H9 (cell line): ENCODE results near the gene FBXO39. TPM values are rescaled to one million over a fixed set of nuclear protein-coding genes. Genes with fewer than 3 reads are reported as not detected.

Experiments used
- DNase-seq: peaks from one replicate; pipeline ENCODE4 v3.0.0-alpha.2; 2017
- H2AFZ ChIP-seq: one replicate; pipeline ENCODE4 v1.6.1; 2013; ENCODE audit warnings: mild to moderate bottlenecking, low read length, control low read depth, moderate library complexity
- H2AK5ac ChIP-seq: 2 replicates; pipeline ENCODE4 v1.6.1; 2013; ENCODE audit warnings: low read length, control low read depth, mixed read lengths; ENCODE audit not compliant: insufficient read length
- H2BK120ac ChIP-seq: one replicate; pipeline ENCODE4 v1.6.1; 2013; ENCODE audit warnings: low read depth, mild to moderate bottlenecking, low read length, control low read depth, inconsistent platforms; ENCODE audit not compliant: poor library complexity, severe bottlenecking
- H2BK12ac ChIP-seq: 2 replicates; pipeline ENCODE4 v1.6.1; 2013; ENCODE audit warnings: low read length, control low read depth, mixed read lengths, low read depth; ENCODE audit not compliant: insufficient read length
- H2BK15ac ChIP-seq: 2 replicates; pipeline ENCODE4 v1.6.1; 2013; ENCODE audit warnings: low read depth, low read length, control low read depth
- H2BK20ac ChIP-seq: one replicate; pipeline ENCODE4 v1.6.1; 2013; ENCODE audit warnings: low read depth, mild to moderate bottlenecking, low read length, control low read depth, inconsistent platforms; ENCODE audit not compliant: poor library complexity, severe bottlenecking
- H2BK5ac ChIP-seq: 2 replicates; pipeline ENCODE4 v1.6.1; 2013; ENCODE audit warnings: low read length, control low read depth, mixed read lengths; ENCODE audit not compliant: insufficient read length
- H3K14ac ChIP-seq: 2 replicates; pipeline ENCODE4 v1.6.1; 2013; ENCODE audit warnings: low read length, control low read depth; ENCODE audit not compliant: insufficient read depth
- H3K18ac ChIP-seq: 2 replicates; pipeline ENCODE4 v1.6.1; 2013; ENCODE audit warnings: low read depth, mild to moderate bottlenecking, mixed read lengths, low read length, control low read depth; ENCODE audit not compliant: insufficient read length
- H3K23ac ChIP-seq: 2 replicates; pipeline ENCODE4 v1.6.1; 2013; ENCODE audit warnings: low read length, control low read depth, mixed read lengths, low read depth; ENCODE audit not compliant: insufficient read length
- H3K23me2 ChIP-seq: 2 replicates; pipeline ENCODE4 v1.6.1; 2013; ENCODE audit warnings: low read depth, mild to moderate bottlenecking, mixed read lengths, low read length, control low read depth; ENCODE audit not compliant: insufficient read length, poor library complexity, severe bottlenecking
- H3K27ac ChIP-seq: 2 replicates; pipeline ENCODE4 v1.5.1; 2013; ENCODE audit warnings: low read length, control low read depth, mixed read lengths, low read depth; ENCODE audit not compliant: insufficient read length
- H3K27me3 ChIP-seq: 2 replicates; pipeline ENCODE4 v1.6.1; 2013; ENCODE audit warnings: low read length, control low read depth, inconsistent platforms; ENCODE audit not compliant: insufficient read depth
- H3K4ac ChIP-seq: 2 replicates; pipeline ENCODE4 v1.6.1; 2013; ENCODE audit warnings: low read depth, mild to moderate bottlenecking, control low read depth, inconsistent platforms, low read length, moderate library complexity
- H3K4me1 ChIP-seq: 2 replicates; pipeline ENCODE4 v1.6.1; 2013; ENCODE audit warnings: low read length, control low read depth, inconsistent platforms; ENCODE audit not compliant: insufficient read depth
- H3K4me2 ChIP-seq: 2 replicates; pipeline ENCODE4 v1.6.1; 2013; ENCODE audit warnings: low read length, control low read depth, mixed read lengths; ENCODE audit not compliant: insufficient read length, insufficient read depth
- H3K56ac ChIP-seq: 2 replicates; pipeline ENCODE4 v1.6.1; 2013; ENCODE audit warnings: low read depth, mild to moderate bottlenecking, mixed read lengths, low read length, control low read depth; ENCODE audit not compliant: insufficient read length
- H3K79me1 ChIP-seq: 2 replicates; pipeline ENCODE4 v1.6.1; 2013; ENCODE audit warnings: low read depth, mild to moderate bottlenecking, moderate library complexity, low read length, control low read depth, inconsistent platforms; ENCODE audit not compliant: insufficient read depth, poor library complexity, severe bottlenecking
- H3K79me2 ChIP-seq: 2 replicates; pipeline ENCODE4 v1.6.1; 2013; ENCODE audit warnings: low read length, control low read depth, inconsistent platforms; ENCODE audit not compliant: insufficient read depth
- H3K9ac ChIP-seq: 2 replicates; pipeline ENCODE4 v1.6.1; 2013; ENCODE audit warnings: low read length, control low read depth, mixed read lengths; ENCODE audit not compliant: insufficient read length; ENCODE audit errors: extremely low read depth
- H3K9me3 ChIP-seq: one replicate; pipeline ENCODE4 v1.6.1; 2013; ENCODE audit warnings: low read depth, low read length, inconsistent platforms; ENCODE audit not compliant: control insufficient read depth
- H3T11ph ChIP-seq: one replicate; pipeline ENCODE4 v1.6.1; 2013; ENCODE audit warnings: mild to moderate bottlenecking, low read length, control low read depth, inconsistent platforms
- H4K20me1 ChIP-seq: one replicate; pipeline ENCODE4 v1.6.1; 2013; ENCODE audit not compliant: control insufficient read depth, insufficient read length, insufficient read depth
- H4K5ac ChIP-seq: 2 replicates; pipeline ENCODE4 v1.6.1; 2013; ENCODE audit warnings: low read depth, mild to moderate bottlenecking, mixed read lengths, low read length, control low read depth; ENCODE audit not compliant: insufficient read length
- H4K8ac ChIP-seq: replicated peaks from 2 replicates; pipeline ENCODE4 v1.6.1; 2013; ENCODE audit warnings: low read length, control low read depth, mixed read lengths, low read depth; ENCODE audit not compliant: insufficient read length
- H4K91ac ChIP-seq: 2 replicates; pipeline ENCODE4 v1.6.1; 2013; ENCODE audit warnings: low read depth, mild to moderate bottlenecking, moderate library complexity, mixed read lengths, low read length, control low read depth; ENCODE audit not compliant: insufficient read length
- H3K27ac Mint-ChIP-seq, 3 experiments: 2 replicates in 2 of 3; 3 replicates in 1 of 3; pipeline ENCODE4 v1.8.0; 2020 to 2021; ENCODE audit warnings: mixed read lengths in 3 of 3, mild to moderate bottlenecking in 1 of 3, moderate library complexity in 1 of 3
- H3K27me3 Mint-ChIP-seq: 2 replicates; pipeline ENCODE4 v1.8.0; 2021; ENCODE audit warnings: low read depth, mild to moderate bottlenecking, moderate library complexity, mixed read lengths
- H3K36me3 Mint-ChIP-seq, 3 experiments: 2 replicates in 2 of 3; 3 replicates in 1 of 3; pipeline ENCODE4 v1.8.0; 2020 to 2021; ENCODE audit warnings: low read depth in 3 of 3, mixed read lengths in 3 of 3; ENCODE audit not compliant: insufficient read depth in 1 of 3
- H3K4me1 Mint-ChIP-seq, 2 experiments: 2 replicates each; pipeline ENCODE4 v1.8.0; 2020; ENCODE audit warnings: mixed read lengths in 2 of 2
- H3K4me3 Mint-ChIP-seq, 2 experiments: 2 replicates in 1 of 2; 3 replicates in 1 of 2; pipeline ENCODE4 v1.8.0; 2020 to 2021; ENCODE audit warnings: mild to moderate bottlenecking in 2 of 2, mixed read lengths in 2 of 2, moderate library complexity in 1 of 2
- H3K9me3 Mint-ChIP-seq, 2 experiments: 2 replicates in 1 of 2; 3 replicates in 1 of 2; pipeline ENCODE4 v1.8.0; 2020; ENCODE audit warnings: mild to moderate bottlenecking in 2 of 2, mixed read lengths in 2 of 2, moderate library complexity in 1 of 2
- CTCF ChIP-seq: fragments of 200-600 bp; sonication (generic); conservative IDR thresholded peaks from 3 replicates; pipeline ENCODE4 v1.8.0; 2021; ENCODE audit warnings: antibody characterized with exemption, mild to moderate bottlenecking
- WGBS: extraction: QIAGEN DNeasy Blood & Tissue Kit; methylation state at CpG from one replicate; pipeline ENCODE4 v1.1.7; 2013; ENCODE audit warnings: missing lambda C conversion rate, low lambda C conversion rate, mixed read lengths; ENCODE audit not compliant: insufficient read length; ENCODE audit errors: extremely low coverage; 5-methylcytosine and 5-hydroxymethylcytosine counted together
- total RNA-seq: library from RNA; stranded (reverse); gene quantifications from 2 replicates; pipeline ENCODE4 v1.2.1, GENCODE V29; 2021

The FBXO39 gene
- total RNA-seq, 1 experiment from 2014 or later = not detected

GRCh38 chr17:6812295-6812694, 36.3 kb downstream of the FBXO39 start:
- peaks cover 18% of the 10 kb centered on the region for H3K27me3 Mint-ChIP-seq
- Histone ChIP-seq H2AFZ (no peak overlapping the region), H4K8ac (no peak overlapping the region), H4K20me1 (no peaks in the 10 kb centered on the region), H3K9me3 (no peaks in the 10 kb centered on the region), H2BK120ac (no peak overlapping the region), H3K18ac (no peak overlapping the region), H3K79me1 (no peaks in the 10 kb centered on the region), H4K5ac (no peak overlapping the region), H2BK15ac (no peak overlapping the region), H3K4ac (no peak overlapping the region), H3K79me2 (no peaks in the 10 kb centered on the region), H2BK12ac (no peak overlapping the region), H3T11ph (no peak overlapping the region), H2BK20ac (no peak overlapping the region), H3K4me2 (no peak overlapping the region), H3K9ac (no peak overlapping the region), H2AK5ac (no peak overlapping the region), H3K23me2 (no peaks in the 10 kb centered on the region), H3K23ac (no peak overlapping the region), H3K56ac (no peak overlapping the region), H3K14ac (no peak overlapping the region), H3K27me3 (no peaks in the 10 kb centered on the region), H4K91ac (no peak overlapping the region), H3K27ac (no peak overlapping the region), H3K4me1 (no peaks in the 10 kb centered on the region), H2BK5ac (no peak overlapping the region)
- H3K4me1 Mint-ChIP-seq = no peaks in the 10 kb centered on the region
- peaks cover 0 to 2% (median 0%) of the 10 kb centered on the region in 3 experiments; a peak in 1 of 7 replicates for H3K36me3 Mint-ChIP-seq
- no peak overlapping the region for H3K4me3 Mint-ChIP-seq
- H3K27ac Mint-ChIP-seq = no peak overlapping the region
- WGBS = no CpG with 5 or more reads among the region's 9 CpGs
- peaks cover 8 to 26% of the 10 kb centered on the region in 2 experiments for H3K9me3 Mint-ChIP-seq
- TF ChIP-seq CTCF = no peak
- DNase-seq = no peak
